Heart left ventricle (tissue), 16 donors: ENCODE measurements around the gene RNF208. TPM values are rescaled to one million over a fixed set of nuclear protein-coding genes. Genes with fewer than 3 reads are reported as not detected.

Experiments used
- ATAC-seq, 4 donors: fragments of 200-7000 bp; cut with Tn5 transposase; one replicate each; pipeline ENCODE4 v1.9.1; 2020 to 2022; ENCODE audit warnings: moderate library complexity in 4 of 4, mild to moderate bottlenecking in 3 of 4, moderate number of reproducible peaks in 1 of 4
- DNase-seq, 5 donors: peaks; one replicate each; pipeline ENCODE4 v3.0.0-alpha.2; 2020
- H3K27ac ChIP-seq, 12 donors: fragments of 200-600 bp; sonication (generic) in 4 of 12; one replicate each; pipeline versions ENCODE4 v1.5.0 to v1.8.0; 2016 to 2022; ENCODE audit warnings: mild to moderate bottlenecking in 2 of 12
- H3K27me3 ChIP-seq, 9 donors: fragments of 200-600 bp; sonication (generic) in 2 of 9; one replicate each; pipeline versions ENCODE4 v1.5.1 to v1.8.0; 2016 to 2022; ENCODE audit warnings: mild to moderate bottlenecking in 3 of 9
- H3K36me3 ChIP-seq, 9 donors: fragments of 200-600 bp; sonication (generic) in 2 of 9; one replicate each; pipeline versions ENCODE4 v1.5.0 to v1.8.0; 2018 to 2022; ENCODE audit warnings: mild to moderate bottlenecking in 2 of 9
- H3K4me1 ChIP-seq, 12 donors: fragments of 200-600 bp; sonication (generic) in 4 of 12; one replicate each; pipeline versions ENCODE4 v1.5.0 to v1.8.0; 2016 to 2022; ENCODE audit warnings: mild to moderate bottlenecking in 3 of 12
- H3K4me3 ChIP-seq, 12 donors: fragments of 200-600 bp; sonication (generic) in 4 of 12; one replicate each; pipeline versions ENCODE4 v1.5.0 to v1.8.0; 2017 to 2022; ENCODE audit warnings: mild to moderate bottlenecking in 9 of 12, moderate library complexity in 4 of 12
- H3K9me3 ChIP-seq, 12 donors: fragments of 200-600 bp; sonication (generic) in 4 of 12; one replicate each; pipeline versions ENCODE4 v1.5.0 to v1.8.0; 2016 to 2022; ENCODE audit warnings: mild to moderate bottlenecking in 1 of 12
- POLR2A ChIP-seq, 2 donors: fragments of 450-650 bp; IDR thresholded peaks; one replicate each; pipeline ENCODE4 v1.6.1; 2017; ENCODE audit warnings: antibody characterized with exemption in 2 of 2, mild to moderate bottlenecking in 2 of 2, moderate library complexity in 2 of 2
- WGBS, 4 donors: extraction: QIAGEN DNeasy Blood & Tissue Kit in 2 of 4; methylation state at CpG; one replicate each; pipeline versions ENCODE4 v1.1.5 to v1.1.7; 2013 to 2018; 5-methylcytosine and 5-hydroxymethylcytosine counted together
- intact Hi-C, 10 donors: fragments of 100-400 bp; cut with DNase I; formaldehyde crosslinking; loops; one replicate each; pipeline versions ENCODE4 v1.11.1 to v1.14.2; 2022
- polyA plus RNA-seq, 2 donors: library from polyadenylated mRNA; stranded (reverse); fragments of 200-250 nt; gene quantifications; one replicate each; pipeline ENCODE4 v1.2.3, GENCODE V29; 2013
- total RNA-seq, 9 donors: library from RNA; depleted of rRNA in 2 of 9; stranded (reverse); fragments of >200 nt in 2 of 9; fragmentation: NEBNext Ultra II Directional in 3 of 9; extraction: Animal tissue kit (Norgen Biotek cat#: 25700) in 3 of 9; gene quantifications; one replicate each; pipeline versions ENCODE4 v1.1.0 to v1.2.4, GENCODE V29; 2016 to 2023
- TF ChIP-seq, protein P1 (sequence below), 12 donors: fragments of 200-600 bp; sonication (generic) in 4 of 12; IDR thresholded peaks; one replicate each; pipeline versions ENCODE4 v1.5.0 to v1.8.0; 2018 to 2022; ENCODE audit warnings: antibody characterized with exemption in 12 of 12, mild to moderate bottlenecking in 5 of 12
- donor health status: ischemic (EF 13 %, LVEDD 7.1; RV severe dilation, severe dysfunction).
- donor health status: healthy with polysubstance abuse.
- donor health status: DM: no; HTN: yes; CAD: no.
- donor health status: DM: no; HTN: no; CAD: no.
- donor health status: ischemic (EF 25% LVEDD 6.9; RV normal size, moderate dysfunction).
- donor health status: ischemic (EF 25% LVEDD 5.7; RV mildly dilated, moderate dysfunction).
- donor health status: healthy.
- donor health status: DM: yes; HTN: yes; CAD: no.
- donor health status: ischemic (EF 35%, LVEDD 5.7; RV mildly dilated, moderate dysfunction).
- donor health status: nonischemic (EF 11% LVEDD 7.7; RV severe dilation, severe dysfunction).
- donor health status: DM: yes; HTN: yes; CAD: no.
- donor health status: PGD.
- donor health status: ischemic (EF 29% LVEDD 5.4; RV normal size, mild dysfunction).
- donor health status: nonischemic (EF 23%, LVEDD 6.1; RV moderate dilation, normal function).

Gene RNF208
- total and polyA plus RNA-seq, 11 donors = 6.9 to 72.7 (median 22.5) TPM

- Histone ChIP-seq H3K4me3 (no peak overlapping the region), H3K9me3 (no peaks in the 10 kb centered on the region), H3K27ac (no peak overlapping the region), H3K36me3 (peaks cover 0 to 84% (median 62%) of the 10 kb centered on the region in 9 donors), H3K4me1 (peaks cover 0 to 9% (median 0%) of the 10 kb centered on the region in 12 donors), H3K27me3 (no peaks in the 10 kb centered on the region)
- no peak for ATAC-seq
- 91 to 96% (median 94%) methylated on average over 6 to 20 of the region's 20 CpGs for WGBS, 4 donors
- no peak for DNase-seq
- no peak for TF ChIP-seq POLR2A (IDR thresholded peaks at IDR 0.05)
- TF ChIP-seq, protein P1, sequence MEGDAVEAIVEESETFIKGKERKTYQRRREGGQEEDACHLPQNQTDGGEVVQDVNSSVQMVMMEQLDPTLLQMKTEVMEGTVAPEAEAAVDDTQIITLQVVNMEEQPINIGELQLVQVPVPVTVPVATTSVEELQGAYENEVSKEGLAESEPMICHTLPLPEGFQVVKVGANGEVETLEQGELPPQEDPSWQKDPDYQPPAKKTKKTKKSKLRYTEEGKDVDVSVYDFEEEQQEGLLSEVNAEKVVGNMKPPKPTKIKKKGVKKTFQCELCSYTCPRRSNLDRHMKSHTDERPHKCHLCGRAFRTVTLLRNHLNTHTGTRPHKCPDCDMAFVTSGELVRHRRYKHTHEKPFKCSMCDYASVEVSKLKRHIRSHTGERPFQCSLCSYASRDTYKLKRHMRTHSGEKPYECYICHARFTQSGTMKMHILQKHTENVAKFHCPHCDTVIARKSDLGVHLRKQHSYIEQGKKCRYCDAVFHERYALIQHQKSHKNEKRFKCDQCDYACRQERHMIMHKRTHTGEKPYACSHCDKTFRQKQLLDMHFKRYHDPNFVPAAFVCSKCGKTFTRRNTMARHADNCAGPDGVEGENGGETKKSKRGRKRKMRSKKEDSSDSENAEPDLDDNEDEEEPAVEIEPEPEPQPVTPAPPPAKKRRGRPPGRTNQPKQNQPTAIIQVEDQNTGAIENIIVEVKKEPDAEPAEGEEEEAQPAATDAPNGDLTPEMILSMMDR (IDR thresholded peaks at IDR 0.05) = no peak
- intact Hi-C loops = loop anchor here in 4 of 10 donors (10.0 kb wide), 2 partner anchors 56 to 66 kb away; partner anchors contain the start of gene DPP7 (in 1 of the 4)
These were observed 41.5 kb downstream of the RNF208 start for GRCh38 chr9:137180491-137180890.

DNA sequence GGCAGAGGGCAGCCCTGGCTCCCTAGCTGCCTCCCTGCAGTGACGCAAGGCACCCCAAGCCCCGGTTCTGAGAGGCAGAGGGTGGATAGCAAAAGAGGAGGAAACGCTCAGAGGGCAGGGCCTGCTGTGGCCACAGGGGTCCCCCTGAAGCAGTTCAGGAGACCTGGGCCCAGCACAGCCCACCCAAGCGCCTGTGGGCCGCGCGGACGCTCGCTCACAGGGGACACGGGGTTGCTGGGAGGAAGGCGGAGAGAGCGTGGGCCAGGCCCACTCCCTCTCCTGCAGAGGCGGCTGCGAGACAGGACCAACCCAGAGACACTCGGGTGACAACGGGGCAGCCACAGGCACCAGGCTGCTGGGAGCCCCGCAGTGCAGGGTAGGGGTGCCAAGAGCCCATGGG is 42.3 kb downstream of the RNF208 start:
- WGBS, 4 donors = 93 to 96% (median 95%) methylated on average over 12 to 17 of the region's 17 CpGs
- Histone ChIP-seq H3K36me3 (peaks cover 0 to 76% (median 60%) of the 10 kb centered on the region in 9 donors), H3K4me3 (no peak overlapping the region), H3K4me1 (peaks cover 0 to 4% (median 0%) of the 10 kb centered on the region in 12 donors), H3K27me3 (no peaks in the 10 kb centered on the region), H3K9me3 (no peaks in the 10 kb centered on the region), H3K27ac (no peak overlapping the region)
- ATAC-seq (peak in 1 of 4 donors; percentile 7), DNase-seq (no peak)
- intact Hi-C loops = loop anchor here in 4 of 10 donors (10.0 kb wide), 2 partner anchors 55 to 65 kb away; partner anchors contain the start of gene DPP7 (in 1 of the 4)
- no peak for TF ChIP-seq POLR2A (IDR thresholded peaks at IDR 0.05)
- TF ChIP-seq, protein P1 (IDR thresholded peaks at IDR 0.05) = no peak

DNA sequence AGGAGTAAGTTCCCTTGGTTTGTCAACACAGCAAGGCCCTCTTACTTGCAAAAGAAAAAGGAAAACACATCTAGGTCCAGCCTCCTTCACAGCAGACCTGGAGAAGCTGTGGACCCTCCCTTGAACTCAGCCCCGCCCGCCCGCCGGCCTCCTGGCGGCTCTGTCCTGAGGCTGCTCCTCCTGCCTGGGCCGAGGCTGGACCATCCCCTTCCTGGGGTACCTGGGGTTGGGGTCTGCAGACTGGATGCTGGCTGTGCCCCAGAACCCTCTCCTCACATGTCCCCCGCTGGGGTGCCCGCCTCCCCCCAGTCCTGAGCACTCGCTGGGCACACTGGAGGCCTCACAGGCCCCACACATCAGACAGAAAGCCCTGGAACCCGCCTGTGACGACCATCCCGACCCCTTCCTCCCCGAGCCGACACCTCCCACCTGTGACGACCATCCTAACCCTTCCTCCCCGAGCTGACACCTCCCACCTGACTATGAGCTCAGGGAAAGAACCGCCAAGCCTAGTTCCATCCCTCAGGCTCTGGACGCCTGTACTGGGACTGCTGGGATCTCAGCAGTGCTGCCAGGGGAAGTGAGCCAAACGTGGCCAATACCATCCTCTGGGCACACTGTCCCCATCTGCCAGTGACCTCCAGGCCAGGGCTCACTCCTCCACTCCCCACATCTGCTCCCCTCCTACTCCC is 43.0 kb downstream of the RNF208 start:
- intact Hi-C loops = no loop called here
- WGBS, 4 donors = 90 to 92% (median 91%) methylated on average over 18 to 19 of the region's 19 CpGs
- Histone ChIP-seq H3K27ac (no peak overlapping the region), H3K9me3 (no peaks in the 10 kb centered on the region), H3K36me3 (peaks cover 0 to 73% (median 60%) of the 10 kb centered on the region in 9 donors), H3K4me3 (no peak overlapping the region), H3K4me1 (peaks cover 0 to 4% (median 0%) of the 10 kb centered on the region in 12 donors), H3K27me3 (no peaks in the 10 kb centered on the region)
- TF ChIP-seq POLR2A (IDR thresholded peaks at IDR 0.05) = no peak
- ATAC-seq (no peak), DNase-seq (no peak)

- DNase-seq (no peak), ATAC-seq (peak in 1 of 4 donors; percentile 10)
- H3K4me3 ChIP-seq = no peak overlapping the region
- no peaks in the 10 kb centered on the region for H3K9me3 ChIP-seq
- WGBS, 4 donors = 85 to 89% (median 87%) methylated on average over 21 to 23 of the region's 23 CpGs
- no peak for TF ChIP-seq POLR2A (IDR thresholded peaks at IDR 0.05)
- TF ChIP-seq, protein P1 (IDR thresholded peaks at IDR 0.05) = no peak
- intact Hi-C loops = no loop called here
- H3K27me3 ChIP-seq = peaks cover 0 to under 1% (median 0%) of the 10 kb centered on the region in 9 donors
- no peak overlapping the region for H3K27ac ChIP-seq
- H3K4me1 ChIP-seq = peaks cover 0 to 4% (median 0%) of the 10 kb centered on the region in 12 donors
- H3K36me3 ChIP-seq = peaks cover 0 to 65% (median 53%) of the 10 kb centered on the region in 9 donors
These were observed 43.7 kb downstream of the RNF208 start for GRCh38 chr9:137178201-137178938.
